Hippocampal formation (tissue), 2 donors: ENCODE measurements around the gene ANKRD11.

Experiments used
- DNase-seq, 2 donors: peaks; one replicate each; lab custom pipeline; 2025; lab: John Stamatoyannopoulos, UW

Gene ANKRD11

DNA sequence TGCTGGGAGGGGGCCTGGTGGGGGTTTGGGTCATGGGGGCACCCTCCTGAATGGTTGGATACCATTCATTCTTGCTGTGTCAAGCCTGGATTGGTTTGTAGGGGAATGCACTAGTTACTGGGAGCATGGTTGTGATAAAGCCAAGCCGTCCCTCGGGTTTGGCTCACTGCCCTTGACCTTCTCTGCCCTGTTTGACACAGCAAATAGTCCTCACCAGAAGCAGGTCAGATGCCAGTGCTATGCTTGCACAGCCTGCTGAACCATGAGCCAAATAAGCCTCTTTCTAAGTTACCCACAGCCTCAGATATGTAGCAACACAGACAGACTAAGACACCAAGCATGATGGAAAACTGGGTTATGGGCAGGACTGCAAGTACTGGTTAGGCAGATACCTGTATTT, 258.3 kb downstream of the ANKRD11 start:
- no peak for DNase-seq

DNA sequence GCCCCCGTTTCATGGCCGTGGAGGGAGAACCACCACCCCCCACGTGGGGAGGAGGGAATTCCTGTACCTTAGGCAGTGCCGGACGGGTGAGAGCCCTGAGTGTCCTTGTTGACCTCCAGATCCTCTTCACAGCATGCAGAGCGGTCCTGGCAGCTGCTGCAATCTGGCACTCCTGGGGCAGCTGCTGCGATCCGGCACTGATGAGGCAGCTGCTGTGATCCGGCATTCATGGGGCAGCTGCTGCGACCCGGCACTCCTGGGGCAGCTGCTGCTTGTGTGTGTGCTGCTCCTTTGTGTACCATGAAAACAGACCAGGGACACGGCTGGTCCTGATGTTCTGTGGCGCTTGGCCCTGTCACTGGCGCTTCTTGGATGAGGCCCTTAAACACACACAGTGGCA, 260.1 kb downstream of the ANKRD11 start:
- no peak for DNase-seq

DNA sequence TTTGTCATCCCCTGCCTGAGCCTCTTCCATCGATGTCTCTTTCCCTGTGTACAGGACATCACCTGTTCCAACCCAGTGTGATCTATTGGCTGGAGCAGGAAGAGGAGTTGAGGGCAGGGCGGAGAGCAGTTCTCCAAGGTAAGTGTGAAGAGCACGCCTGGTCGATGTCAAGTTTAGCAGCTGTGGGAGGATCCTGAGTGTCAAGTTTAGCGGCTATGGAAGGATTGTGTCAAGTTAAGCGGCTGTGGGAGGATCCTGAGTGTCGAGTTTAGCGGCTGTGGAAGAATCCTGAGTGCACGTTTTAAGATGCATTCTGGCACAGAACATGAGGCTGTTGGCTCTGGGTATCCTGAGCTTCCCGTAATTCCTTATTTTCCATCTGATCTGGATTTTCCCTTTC, 265.7 kb downstream of the ANKRD11 start:
- no peak for DNase-seq

DNA sequence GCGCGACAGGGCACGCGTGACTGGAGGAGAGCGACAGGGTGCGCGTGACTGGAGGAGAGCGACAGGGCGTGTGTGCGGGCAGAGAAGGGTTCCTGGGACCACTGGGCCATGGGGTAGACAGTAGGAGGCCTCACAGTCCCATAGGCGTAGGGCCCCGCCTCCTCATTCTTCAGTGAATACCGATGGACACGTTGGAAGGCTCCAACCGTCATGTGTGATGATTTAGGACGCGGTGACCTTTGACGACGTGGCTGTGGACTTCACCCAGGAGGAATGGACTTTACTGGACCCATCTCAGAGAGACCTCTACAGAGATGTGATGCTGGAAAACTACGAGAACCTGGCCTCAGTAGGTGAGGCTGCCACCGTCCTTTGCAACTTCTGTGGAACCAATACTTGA, 267.4 kb downstream of the ANKRD11 start:
- DNase-seq = no peak

DNA sequence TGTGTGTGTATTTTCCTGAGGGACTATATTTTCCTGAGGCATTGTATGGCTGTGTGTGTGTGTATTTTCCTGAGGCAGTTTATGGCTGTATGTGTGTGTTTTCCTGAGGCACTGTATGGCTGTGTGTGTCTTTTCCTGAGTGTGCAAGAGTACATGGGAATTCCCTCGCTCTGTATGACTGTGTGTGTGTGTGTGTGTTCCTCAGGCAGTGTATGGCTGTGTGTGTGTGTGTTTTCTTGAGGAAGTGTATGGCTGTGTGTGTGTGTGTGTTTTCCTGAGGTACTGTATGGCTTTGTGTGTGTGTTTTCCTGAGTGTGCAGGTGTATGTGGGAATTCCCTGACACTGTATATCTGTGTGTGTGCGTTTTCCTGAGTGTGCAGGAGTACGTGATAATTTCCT, 268.8 kb downstream of the ANKRD11 start:
- DNase-seq = no peak

DNA sequence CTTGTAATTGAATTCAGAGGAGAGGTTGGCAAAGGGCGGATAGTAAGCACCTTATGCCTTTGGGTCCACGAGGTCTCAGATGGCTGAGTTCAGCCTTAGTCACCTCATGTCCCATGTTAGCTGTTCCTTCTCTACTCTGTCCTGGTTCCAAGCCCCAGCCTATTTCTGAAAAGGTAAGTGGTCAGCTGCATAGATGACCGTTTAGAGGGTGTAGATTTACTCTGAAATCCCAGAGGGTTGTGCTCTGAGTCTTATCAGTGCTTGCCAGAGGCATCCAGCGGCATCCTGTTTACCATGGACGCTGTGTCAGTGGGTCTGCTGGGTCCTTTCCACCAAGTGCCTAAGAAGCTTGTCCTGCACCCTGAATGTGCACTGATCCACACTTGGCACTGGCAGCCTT, 271.0 kb downstream of the ANKRD11 start:
- no peak for DNase-seq
